HG02588 (cell line): ENCODE data around the gene ZBTB7A.
"Not testable (repeated sequence)": the region's sequence is repeated elsewhere in the genome, so short reads cannot be mapped to it uniquely, and the experiment has no call there.

Experiments
- ATAC-seq: cut with Tn5 transposase; IDR thresholded peaks from one replicate; pipeline ENCODE4 v1.9.1; 2021; ENCODE audit warnings: mild to moderate bottlenecking, moderate library complexity; ENCODE audit not compliant: unreplicated experiment

The ZBTB7A gene

GRCh38 chr19:4018775-4019504 is 47.8 kb downstream of the ZBTB7A start:
- no peak for ATAC-seq

- ATAC-seq: no peak
Observed at GRCh38 chr19:4018140-4018613, 48.5 kb downstream of the ZBTB7A start.

- no peak for ATAC-seq
Observed at GRCh38 chr19:4016903-4017638, 49.6 kb downstream of the ZBTB7A start.

GRCh38 chr19:4016486-4016885 is 50.2 kb downstream of the ZBTB7A start:
- ATAC-seq: no peak

- ATAC-seq: no peak
Observed at GRCh38 chr19:4015705-4016402, 50.8 kb downstream of the ZBTB7A start.

- no peak for ATAC-seq
Observed at GRCh38 chr19:4014541-4015491, 51.9 kb downstream of the ZBTB7A start.

GRCh38 chr19:4013886-4014540 is 52.7 kb downstream of the ZBTB7A start:
- ATAC-seq: no peak

GRCh38 chr19:4012975-4013634 is 53.6 kb downstream of the ZBTB7A start:
- ATAC-seq: no peak

GRCh38 chr19:4012092-4012974 is 54.4 kb downstream of the ZBTB7A start:
- ATAC-seq: no peak

GRCh38 chr19:4011430-4011829 is 55.3 kb downstream of the ZBTB7A start:
- ATAC-seq: not testable (repeated sequence)

GRCh38 chr19:4010808-4011110 is 55.9 kb downstream of the ZBTB7A start:
- ATAC-seq: no peak

GRCh38 chr19:4009990-4010807 is 56.5 kb downstream of the ZBTB7A start:
- ATAC-seq: no peak

- no peak for ATAC-seq
Observed at GRCh38 chr19:4007836-4008539, 58.7 kb downstream of the ZBTB7A start.

GRCh38 chr19:4007021-4007835 is 59.5 kb downstream of the ZBTB7A start, which contains the start of gene PIAS4:
TSS of gene PIAS4 (plus strand) at chr19:4007736. CDS start at chr19:4007761, 25 bp downstream.
- peak; percentile 78 for ATAC-seq

GRCh38 chr19:4005436-4005835 is 61.3 kb downstream of the ZBTB7A start:
- ATAC-seq: not testable (repeated sequence)

GRCh38 chr19:4000798-4001197 is 65.9 kb downstream of the ZBTB7A start:
- not testable (repeated sequence) for ATAC-seq
